Measurements from ENCODE around the gene SEH1L. TPM values are rescaled to one million over a fixed set of nuclear protein-coding genes. Genes with fewer than 3 reads are reported as not detected.

The SEH1L gene
- total RNA-seq, 1 donor from 2014 or later: 28.0 TPM

DNA sequence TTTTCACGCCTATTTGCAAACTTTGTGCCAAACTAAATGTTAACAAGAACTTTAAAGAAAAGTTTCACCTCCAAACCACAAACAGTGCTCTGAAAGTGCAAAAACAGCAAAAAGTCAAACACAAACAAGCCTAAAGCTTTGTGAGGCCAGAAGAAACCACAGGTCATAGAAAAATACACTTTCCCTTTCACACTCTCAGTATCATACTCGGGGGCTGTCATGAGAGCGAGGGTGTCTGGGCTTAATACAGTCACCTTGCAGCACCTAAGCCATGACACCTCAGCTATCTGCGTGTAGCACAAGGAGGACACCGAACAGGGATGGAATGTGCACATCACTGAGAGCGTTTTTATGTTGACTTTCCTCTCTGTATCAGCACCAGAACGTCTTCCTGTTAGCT is 26.6 kb upstream of the SEH1L start:
- Histone ChIP-seq H3K27ac (no peak overlapping the region), H3K4me1 (no peaks in the 10 kb centered on the region), H3K27me3 (no peaks in the 10 kb centered on the region), H3K36me3 (no peaks in the 10 kb centered on the region), H3K4me3 (no peak overlapping the region), H3K9me3 (no peaks in the 10 kb centered on the region)
- intact Hi-C loops (cut with DNase I): no loop called here
- TF ChIP-seq POLR2A (IDR thresholded peaks at IDR 0.05): no peak
- TF ChIP-seq, protein P1, sequence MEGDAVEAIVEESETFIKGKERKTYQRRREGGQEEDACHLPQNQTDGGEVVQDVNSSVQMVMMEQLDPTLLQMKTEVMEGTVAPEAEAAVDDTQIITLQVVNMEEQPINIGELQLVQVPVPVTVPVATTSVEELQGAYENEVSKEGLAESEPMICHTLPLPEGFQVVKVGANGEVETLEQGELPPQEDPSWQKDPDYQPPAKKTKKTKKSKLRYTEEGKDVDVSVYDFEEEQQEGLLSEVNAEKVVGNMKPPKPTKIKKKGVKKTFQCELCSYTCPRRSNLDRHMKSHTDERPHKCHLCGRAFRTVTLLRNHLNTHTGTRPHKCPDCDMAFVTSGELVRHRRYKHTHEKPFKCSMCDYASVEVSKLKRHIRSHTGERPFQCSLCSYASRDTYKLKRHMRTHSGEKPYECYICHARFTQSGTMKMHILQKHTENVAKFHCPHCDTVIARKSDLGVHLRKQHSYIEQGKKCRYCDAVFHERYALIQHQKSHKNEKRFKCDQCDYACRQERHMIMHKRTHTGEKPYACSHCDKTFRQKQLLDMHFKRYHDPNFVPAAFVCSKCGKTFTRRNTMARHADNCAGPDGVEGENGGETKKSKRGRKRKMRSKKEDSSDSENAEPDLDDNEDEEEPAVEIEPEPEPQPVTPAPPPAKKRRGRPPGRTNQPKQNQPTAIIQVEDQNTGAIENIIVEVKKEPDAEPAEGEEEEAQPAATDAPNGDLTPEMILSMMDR (IDR thresholded peaks at IDR 0.05): no peak
- no peak for TF ChIP-seq POLR2AphosphoS5 (IDR thresholded peaks at IDR 0.05; ENCODE audit: insufficient read depth in 1 of 2, low read depth in 1 of 2)
- DNase-seq (ENCODE audit: extremely low spot score in 2 of 2): no peak

DNA sequence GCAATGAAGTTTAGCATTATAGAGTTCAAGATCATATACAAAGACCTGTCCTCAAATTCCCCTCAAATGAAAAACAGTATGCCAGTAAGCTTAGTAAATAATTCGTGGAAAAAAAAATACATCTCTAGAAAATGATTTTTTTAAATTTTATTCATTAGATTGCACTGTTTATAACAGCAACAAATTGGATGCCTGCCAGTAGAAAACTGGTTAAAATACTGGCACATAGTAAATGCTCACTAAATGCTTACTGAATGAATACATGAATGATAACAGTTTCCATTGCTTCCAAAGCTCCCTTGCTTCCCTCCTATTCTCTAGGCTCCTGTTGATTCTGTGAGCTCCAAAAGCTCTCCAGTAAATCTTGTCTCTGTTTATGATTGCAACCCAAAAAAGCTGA is 25.5 kb upstream of the SEH1L start:
- Histone ChIP-seq H3K27me3 (no peaks in the 10 kb centered on the region), H3K36me3 (no peaks in the 10 kb centered on the region), H3K27ac (no peak overlapping the region), H3K9me3 (no peaks in the 10 kb centered on the region), H3K4me1 (no peaks in the 10 kb centered on the region), H3K4me3 (no peak overlapping the region)
- intact Hi-C loops (cut with DNase I): no loop called here
- no peak for TF ChIP-seq POLR2AphosphoS5 (IDR thresholded peaks at IDR 0.05; ENCODE audit: insufficient read depth in 1 of 2, low read depth in 1 of 2)
- TF ChIP-seq, protein P1 (IDR thresholded peaks at IDR 0.05): no peak
- TF ChIP-seq POLR2A (IDR thresholded peaks at IDR 0.05): no peak
- no peak for DNase-seq (ENCODE audit: extremely low spot score in 2 of 2)

DNA sequence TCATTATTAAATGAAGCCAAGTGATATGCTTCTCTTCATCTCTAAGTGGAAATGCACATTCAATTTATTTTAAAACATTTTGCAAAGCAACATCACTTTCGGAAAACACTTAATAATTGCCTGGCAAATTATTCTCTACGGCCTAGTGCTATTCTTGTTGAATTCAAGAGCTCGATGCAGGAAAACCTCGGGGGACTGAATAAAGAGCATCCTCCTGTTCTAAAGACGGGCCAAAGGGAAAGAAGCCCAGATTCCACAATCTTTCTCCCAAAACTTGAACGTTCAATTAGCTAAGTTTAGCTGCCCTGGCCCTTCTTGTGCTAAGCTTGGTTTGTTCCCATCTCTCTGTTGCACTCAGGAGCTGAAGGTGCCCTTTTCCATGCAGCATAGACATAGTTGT is 23.2 kb upstream of the SEH1L start:
- Histone ChIP-seq H3K36me3 (no peaks in the 10 kb centered on the region), H3K4me1 (no peaks in the 10 kb centered on the region), H3K27me3 (no peaks in the 10 kb centered on the region), H3K4me3 (no peak overlapping the region), H3K27ac (no peak overlapping the region), H3K9me3 (no peaks in the 10 kb centered on the region)
- DNase-seq (ENCODE audit: extremely low spot score in 2 of 2): no peak
- intact Hi-C loops (cut with DNase I): no loop called here
- TF ChIP-seq POLR2A (IDR thresholded peaks at IDR 0.05) (no peak), POLR2AphosphoS5 (IDR thresholded peaks at IDR 0.05; ENCODE audit: insufficient read depth in 1 of 2, low read depth in 1 of 2) (no peak)
- TF ChIP-seq, protein P1 (IDR thresholded peaks at IDR 0.05): no peak

DNA sequence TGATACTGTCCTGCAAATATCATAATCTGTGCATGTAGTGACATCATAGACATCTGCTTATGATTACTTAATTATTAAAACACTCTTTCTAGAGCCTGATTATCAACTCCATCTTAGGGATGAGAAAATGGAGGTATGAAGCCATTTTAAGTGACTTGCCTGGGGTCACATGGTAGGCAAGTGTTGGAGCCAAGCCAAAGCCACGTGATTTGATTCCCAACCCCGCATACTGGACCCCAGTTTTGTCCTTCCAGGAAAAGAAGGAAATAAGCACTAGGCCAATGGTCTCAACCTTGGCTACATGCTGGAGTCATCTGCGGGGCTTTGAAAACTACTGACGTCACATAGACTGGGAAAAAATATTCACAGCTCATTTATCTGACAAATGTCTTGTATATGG is 19.6 kb upstream of the SEH1L start:
- H3K27ac ChIP-seq: no peak overlapping the region
- intact Hi-C loops (cut with DNase I): no loop called here
- H3K4me3 ChIP-seq: no peak overlapping the region
- TF ChIP-seq, protein P1 (IDR thresholded peaks at IDR 0.05): no peak
- TF ChIP-seq POLR2A (IDR thresholded peaks at IDR 0.05) (no peak), POLR2AphosphoS5 (IDR thresholded peaks at IDR 0.05; ENCODE audit: insufficient read depth in 1 of 2, low read depth in 1 of 2) (no peak)
- no peaks in the 10 kb centered on the region for H3K4me1 ChIP-seq
- no peak for DNase-seq (ENCODE audit: extremely low spot score in 2 of 2)
- no peaks in the 10 kb centered on the region for H3K9me3 ChIP-seq
- no peaks in the 10 kb centered on the region for H3K36me3 ChIP-seq
- no peaks in the 10 kb centered on the region for H3K27me3 ChIP-seq

DNA sequence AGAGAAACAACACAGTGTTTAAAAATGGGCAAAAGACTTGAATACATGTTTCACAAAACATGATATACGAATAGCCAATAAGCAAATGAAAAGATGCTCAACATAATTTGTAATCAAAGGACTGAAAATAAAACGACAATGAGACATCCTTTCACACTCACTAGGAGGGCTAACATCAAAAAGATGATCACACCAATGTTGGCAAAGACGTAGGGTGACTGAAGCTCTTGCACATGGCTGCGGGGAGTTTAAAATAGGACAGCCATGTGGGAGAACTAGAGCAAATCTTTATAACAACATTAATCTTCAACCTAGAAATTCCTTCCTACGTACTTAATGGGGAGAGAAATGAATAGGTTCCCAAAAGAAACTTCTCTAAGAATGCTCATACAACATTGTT is 19.2 kb upstream of the SEH1L start:
- no peak overlapping the region for H3K27ac ChIP-seq
- no peak overlapping the region for H3K4me3 ChIP-seq
- H3K36me3 ChIP-seq: no peaks in the 10 kb centered on the region
- intact Hi-C loops (cut with DNase I): no loop called here
- no peak for DNase-seq (ENCODE audit: extremely low spot score in 2 of 2)
- TF ChIP-seq, protein P1 (IDR thresholded peaks at IDR 0.05): no peak
- TF ChIP-seq POLR2A (IDR thresholded peaks at IDR 0.05): no peak
- TF ChIP-seq POLR2AphosphoS5 (IDR thresholded peaks at IDR 0.05; ENCODE audit: insufficient read depth in 1 of 2, low read depth in 1 of 2): no peak
- no peaks in the 10 kb centered on the region for H3K27me3 ChIP-seq
- H3K4me1 ChIP-seq: no peaks in the 10 kb centered on the region
- H3K9me3 ChIP-seq: no peaks in the 10 kb centered on the region

Data from vagina (tissue), 2 donors.